PC-9 (cell line): Measurements from ENCODE around the gene DGCR6L.
"Not testable (repeated sequence)": the region's sequence is repeated elsewhere in the genome, so short reads cannot be mapped to it uniquely, and the experiment has no call there.

Experiments used
- EZH2 ChIP-seq: fragments of 200-600 bp; sonication (generic); IDR thresholded peaks from 2 replicates; pipeline ENCODE4 v1.8.0; 2017; ENCODE audit warnings: antibody characterized with exemption, low read depth
- TF ChIP-seq, protein P1 (sequence below): fragments of 200-600 bp; sonication (generic); conservative IDR thresholded peaks from 2 replicates; pipeline ENCODE4 v1.6.1; 2017; ENCODE audit warnings: mixed run types, antibody characterized with exemption, mild to moderate bottlenecking, moderate library complexity

GRCh38 chr22:20352536-20352935 lies 32.7 kb upstream of the DGCR6L start:
- TF ChIP-seq, protein P1, sequence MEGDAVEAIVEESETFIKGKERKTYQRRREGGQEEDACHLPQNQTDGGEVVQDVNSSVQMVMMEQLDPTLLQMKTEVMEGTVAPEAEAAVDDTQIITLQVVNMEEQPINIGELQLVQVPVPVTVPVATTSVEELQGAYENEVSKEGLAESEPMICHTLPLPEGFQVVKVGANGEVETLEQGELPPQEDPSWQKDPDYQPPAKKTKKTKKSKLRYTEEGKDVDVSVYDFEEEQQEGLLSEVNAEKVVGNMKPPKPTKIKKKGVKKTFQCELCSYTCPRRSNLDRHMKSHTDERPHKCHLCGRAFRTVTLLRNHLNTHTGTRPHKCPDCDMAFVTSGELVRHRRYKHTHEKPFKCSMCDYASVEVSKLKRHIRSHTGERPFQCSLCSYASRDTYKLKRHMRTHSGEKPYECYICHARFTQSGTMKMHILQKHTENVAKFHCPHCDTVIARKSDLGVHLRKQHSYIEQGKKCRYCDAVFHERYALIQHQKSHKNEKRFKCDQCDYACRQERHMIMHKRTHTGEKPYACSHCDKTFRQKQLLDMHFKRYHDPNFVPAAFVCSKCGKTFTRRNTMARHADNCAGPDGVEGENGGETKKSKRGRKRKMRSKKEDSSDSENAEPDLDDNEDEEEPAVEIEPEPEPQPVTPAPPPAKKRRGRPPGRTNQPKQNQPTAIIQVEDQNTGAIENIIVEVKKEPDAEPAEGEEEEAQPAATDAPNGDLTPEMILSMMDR = not testable (repeated sequence)
- TF ChIP-seq EZH2 = not testable (repeated sequence)
